ENCODE data around the gene FSTL4. TPM values are rescaled to one million over a fixed set of nuclear protein-coding genes. Genes with fewer than 3 reads are reported as not detected.

Gene FSTL4
- total RNA-seq, 4 donors from 2014 or later: 0.22 to 0.47 (median 0.27) TPM; not detected in 1

GRCh38 chr5:133331941-133332340 lies 280.4 kb downstream of the FSTL4 start:
- H3K9me3 ChIP-seq: no peaks in the 10 kb centered on the region
- ATAC-seq: no peak
- H3K27ac ChIP-seq: no peak overlapping the region
- no peaks in the 10 kb centered on the region for H3K4me1 ChIP-seq
- 65% methylated on average over 7 of the region's 12 CpGs; no CpG with 5 or more reads in 1 of the 2 donors for WGBS, 2 donors (ENCODE audit: low coverage in 1 of 2)
- H3K36me3 ChIP-seq: no peaks in the 10 kb centered on the region
- TF ChIP-seq, protein P1, sequence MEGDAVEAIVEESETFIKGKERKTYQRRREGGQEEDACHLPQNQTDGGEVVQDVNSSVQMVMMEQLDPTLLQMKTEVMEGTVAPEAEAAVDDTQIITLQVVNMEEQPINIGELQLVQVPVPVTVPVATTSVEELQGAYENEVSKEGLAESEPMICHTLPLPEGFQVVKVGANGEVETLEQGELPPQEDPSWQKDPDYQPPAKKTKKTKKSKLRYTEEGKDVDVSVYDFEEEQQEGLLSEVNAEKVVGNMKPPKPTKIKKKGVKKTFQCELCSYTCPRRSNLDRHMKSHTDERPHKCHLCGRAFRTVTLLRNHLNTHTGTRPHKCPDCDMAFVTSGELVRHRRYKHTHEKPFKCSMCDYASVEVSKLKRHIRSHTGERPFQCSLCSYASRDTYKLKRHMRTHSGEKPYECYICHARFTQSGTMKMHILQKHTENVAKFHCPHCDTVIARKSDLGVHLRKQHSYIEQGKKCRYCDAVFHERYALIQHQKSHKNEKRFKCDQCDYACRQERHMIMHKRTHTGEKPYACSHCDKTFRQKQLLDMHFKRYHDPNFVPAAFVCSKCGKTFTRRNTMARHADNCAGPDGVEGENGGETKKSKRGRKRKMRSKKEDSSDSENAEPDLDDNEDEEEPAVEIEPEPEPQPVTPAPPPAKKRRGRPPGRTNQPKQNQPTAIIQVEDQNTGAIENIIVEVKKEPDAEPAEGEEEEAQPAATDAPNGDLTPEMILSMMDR (IDR thresholded peaks at IDR 0.05): no peak
- TF ChIP-seq EP300 (IDR thresholded peaks at IDR 0.05): no peak
- TF ChIP-seq POLR2AphosphoS5 (IDR thresholded peaks at IDR 0.05): no peak
- TF ChIP-seq POLR2A (IDR thresholded peaks at IDR 0.05): no peak
- no peaks in the 10 kb centered on the region for H3K27me3 ChIP-seq
- no peak overlapping the region for H3K4me3 ChIP-seq

DNA sequence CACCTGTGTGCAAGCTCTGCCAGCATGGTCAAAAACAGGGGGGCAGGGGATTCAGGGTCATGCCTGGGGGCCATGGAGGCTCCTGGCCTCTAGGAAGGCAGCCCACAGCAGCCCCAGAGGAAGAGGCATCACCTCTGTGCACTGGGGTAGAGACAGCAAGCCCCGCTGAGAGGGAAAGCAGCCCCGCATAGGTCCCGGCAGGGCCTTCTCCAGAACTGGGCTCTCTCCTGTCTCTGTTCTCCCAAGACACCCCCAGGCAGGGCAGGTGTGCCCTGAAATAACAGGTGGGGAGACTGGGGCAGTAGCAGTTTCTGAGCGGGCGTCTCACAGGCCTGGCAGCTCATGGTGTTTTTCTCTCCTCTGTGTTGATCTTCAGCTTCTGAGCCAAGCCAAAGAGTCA lies 281.4 kb downstream of the FSTL4 start:
- Histone ChIP-seq H3K4me1 (no peaks in the 10 kb centered on the region), H3K4me3 (no peak overlapping the region), H3K9me3 (no peaks in the 10 kb centered on the region), H3K27me3 (no peaks in the 10 kb centered on the region), H3K36me3 (no peaks in the 10 kb centered on the region), H3K27ac (no peak overlapping the region)
- no CpG with 5 or more reads among the region's 5 CpGs for WGBS, 2 donors (ENCODE audit: low coverage in 1 of 2)
- no peak for ATAC-seq
- TF ChIP-seq POLR2AphosphoS5 (IDR thresholded peaks at IDR 0.05) (no peak), POLR2A (IDR thresholded peaks at IDR 0.05) (no peak), EP300 (IDR thresholded peaks at IDR 0.05) (no peak)
- TF ChIP-seq, protein P1 (IDR thresholded peaks at IDR 0.05): no peak

GRCh38 chr5:133328800-133329199 lies 283.5 kb downstream of the FSTL4 start:
- H3K27ac ChIP-seq: no peak overlapping the region
- ATAC-seq: no peak
- WGBS, 2 donors (ENCODE audit: low coverage in 1 of 2): 92% methylated on average over 2 to 5 of the region's 11 CpGs

GRCh38 chr5:133327946-133328401 lies 284.4 kb downstream of the FSTL4 start:
- H3K27ac ChIP-seq: no peak overlapping the region
- WGBS, 2 donors (ENCODE audit: low coverage in 1 of 2): 79 to 100% methylated on average over 1 to 2 of the region's 5 CpGs
- peaks cover 5% of the 10 kb centered on the region for H3K27me3 ChIP-seq
- no peak for ATAC-seq
- no peaks in the 10 kb centered on the region for H3K9me3 ChIP-seq
- H3K4me3 ChIP-seq: no peak overlapping the region
- H3K36me3 ChIP-seq: no peaks in the 10 kb centered on the region
- TF ChIP-seq POLR2AphosphoS5 (IDR thresholded peaks at IDR 0.05) (no peak), EP300 (IDR thresholded peaks at IDR 0.05) (no peak)
- H3K4me1 ChIP-seq: no peaks in the 10 kb centered on the region

More at GRCh38 chr5:133328800-133329199, 283.5 kb downstream of the FSTL4 start:
- TF ChIP-seq, protein P1 (IDR thresholded peaks at IDR 0.05): no peak
- TF ChIP-seq POLR2A (IDR thresholded peaks at IDR 0.05): no peak
- TF ChIP-seq POLR2AphosphoS5 (IDR thresholded peaks at IDR 0.05): no peak
- TF ChIP-seq EP300 (IDR thresholded peaks at IDR 0.05): no peak
- Histone ChIP-seq H3K27me3 (peaks cover 5% of the 10 kb centered on the region), H3K4me1 (no peaks in the 10 kb centered on the region), H3K9me3 (no peaks in the 10 kb centered on the region), H3K36me3 (no peaks in the 10 kb centered on the region), H3K4me3 (no peak overlapping the region)

GRCh38 chr5:133326361-133326760 lies 286.0 kb downstream of the FSTL4 start:
- no peak for ATAC-seq
- H3K36me3 ChIP-seq: no peaks in the 10 kb centered on the region

More at GRCh38 chr5:133326361-133326760, 286.0 kb downstream of the FSTL4 start:
- TF ChIP-seq, protein P1 (IDR thresholded peaks at IDR 0.05): no peak
- no peak for TF ChIP-seq POLR2A (IDR thresholded peaks at IDR 0.05)
- TF ChIP-seq EP300 (IDR thresholded peaks at IDR 0.05): no peak
- no peak for TF ChIP-seq POLR2AphosphoS5 (IDR thresholded peaks at IDR 0.05)
- Histone ChIP-seq H3K4me1 (no peaks in the 10 kb centered on the region), H3K4me3 (no peak overlapping the region), H3K9me3 (no peaks in the 10 kb centered on the region), H3K27ac (no peak overlapping the region), H3K27me3 (peaks cover 5% of the 10 kb centered on the region)
- WGBS, 2 donors (ENCODE audit: low coverage in 1 of 2): 78% methylated on average over 2 of the region's 5 CpGs; no CpG with 5 or more reads in 1 of the 2 donors
